A549 treated with CORT108297 at 1 μM for 4 hours (cell line): Measurements from ENCODE around the gene SHPK. TPM values are rescaled to one million over a fixed set of nuclear protein-coding genes. Genes with fewer than 3 reads are reported as not detected.

Experiments
- total RNA-seq: library from RNA; stranded (reverse); fragments of 200-300 nt; extraction: Qiagen RNA extraction; gene quantifications from 5 replicates; pipeline ENCODE4 v1.2.3, GENCODE V29; 2022

SHPK gene
- total RNA-seq: 12.3 to 17.5 TPM (median 16.2 TPM) in 5 replicates

DNA sequence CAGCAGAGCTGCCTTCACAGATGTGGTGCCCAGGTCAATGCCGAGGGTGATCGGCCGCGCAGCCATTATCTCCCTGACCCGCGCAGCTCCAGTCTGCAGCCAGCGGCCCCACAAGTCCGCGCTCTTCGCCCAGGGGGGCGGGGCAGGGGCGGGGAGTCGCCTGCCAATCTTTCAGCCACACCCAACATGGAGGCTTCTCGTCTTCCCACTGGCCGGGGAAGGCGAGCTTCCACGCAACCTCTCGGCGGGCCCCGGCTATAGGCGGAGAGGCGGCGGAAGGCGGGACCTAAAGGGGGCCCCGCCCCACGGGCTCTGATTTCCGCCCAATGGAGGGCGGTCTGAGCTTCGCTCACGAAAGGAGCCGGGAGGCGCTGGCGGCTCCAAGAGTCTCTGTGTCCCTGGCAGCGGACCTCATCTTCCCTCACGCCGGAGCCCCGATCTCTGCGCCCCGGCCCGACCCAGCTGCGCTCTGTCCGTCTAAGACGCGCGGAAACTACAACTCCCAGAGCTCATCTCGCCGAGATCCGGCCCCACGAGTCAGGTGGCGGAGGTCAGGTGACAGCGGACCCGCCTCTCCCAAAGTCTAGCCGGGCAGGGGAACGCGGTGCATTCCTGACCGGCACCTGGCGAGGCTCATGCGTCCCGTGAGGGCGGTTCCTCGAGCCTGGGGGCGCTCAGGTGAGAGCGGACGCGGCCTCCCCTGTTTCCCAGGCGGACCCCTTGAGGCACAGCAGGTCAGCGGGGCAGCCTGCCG lies at the start of gene SHPK, which contains the start of gene CTNS:
TSS of gene SHPK (minus strand) at position 97 of the 754 bp plus-strand sequence. CDS start at position 66, 31 bp downstream.
TSS of gene CTNS (plus strand) at position 607 of the 754 bp plus-strand sequence. CDS start 3,447 bp downstream, outside the sequence.

GRCh38 chr17:3668279-3669084 lies 32.4 kb upstream of the SHPK start, which contains the start of the genes EMC6 and TAX1BP3:
Gene EMC6, plus strand, starts transcription at chr17:3668812. Its CDS starts 335 bp downstream, at chr17:3669147.
Gene TAX1BP3, minus strand, starts transcription at chr17:3668578. Its CDS starts 52 bp downstream, at chr17:3668526.

Other genes with a start within 250 kb of the SHPK start
- not detected in 5 replicates for gene OR3A2, start 249.9 kb downstream of the SHPK start, total RNA-seq
- not detected in 5 replicates for gene OR1E1, start 237.8 kb downstream of the SHPK start, total RNA-seq
- not detected in 5 replicates for gene OR3A3, start 224.9 kb downstream of the SHPK start, total RNA-seq
- not detected in 5 replicates for gene OR1E2, start 202.4 kb downstream of the SHPK start, total RNA-seq
- gene SPATA22, start 164.4 kb downstream of the SHPK start, total RNA-seq: not detected in 5 replicates
- not detected in 5 replicates for gene ASPA, start 160.3 kb downstream of the SHPK start, total RNA-seq
- 0.24 to 0.46 TPM (median 0.37 TPM) in 5 replicates for gene TRPV3, start 78.4 kb downstream of the SHPK start, total RNA-seq
- 3.3 to 4.8 TPM (median 4.6 TPM) in 5 replicates for gene TRPV1, start 26.8 kb downstream of the SHPK start, total RNA-seq
- 13.6 to 18.1 TPM (median 15.1 TPM) in 5 replicates for gene CTNS, start 510 bp upstream of the SHPK start, total RNA-seq
- gene TAX1BP3, start 32.3 kb upstream of the SHPK start, total RNA-seq: 267 to 347 TPM (median 336 TPM) in 5 replicates
- gene EMC6, start 32.6 kb upstream of the SHPK start, total RNA-seq: 122 to 168 TPM (median 162 TPM) in 5 replicates
- gene P2RX5, start 59.9 kb upstream of the SHPK start, total RNA-seq: 18.7 to 25.5 TPM (median 24.7 TPM) in 5 replicates
- 11.9 to 15.3 TPM (median 12.7 TPM) in 5 replicates for gene HASPIN, start 87.7 kb upstream of the SHPK start, total RNA-seq
- gene ITGAE, start 164.9 kb upstream of the SHPK start, total RNA-seq: 93.6 to 105 TPM (median 97.6 TPM) in 5 replicates
- 27.8 to 30.8 TPM (median 30.5 TPM) in 5 replicates for gene NCBP3, start 210.0 kb upstream of the SHPK start, total RNA-seq